Astrocyte of the hippocampus (primary cell): Measurements from ENCODE around the gene PFDN4.

Experiments used
- DNase-seq: peaks from one replicate; pipeline ENCODE4 v3.0.0; 2011; ENCODE audit warnings: low read depth, low spot score

PFDN4 gene

DNA sequence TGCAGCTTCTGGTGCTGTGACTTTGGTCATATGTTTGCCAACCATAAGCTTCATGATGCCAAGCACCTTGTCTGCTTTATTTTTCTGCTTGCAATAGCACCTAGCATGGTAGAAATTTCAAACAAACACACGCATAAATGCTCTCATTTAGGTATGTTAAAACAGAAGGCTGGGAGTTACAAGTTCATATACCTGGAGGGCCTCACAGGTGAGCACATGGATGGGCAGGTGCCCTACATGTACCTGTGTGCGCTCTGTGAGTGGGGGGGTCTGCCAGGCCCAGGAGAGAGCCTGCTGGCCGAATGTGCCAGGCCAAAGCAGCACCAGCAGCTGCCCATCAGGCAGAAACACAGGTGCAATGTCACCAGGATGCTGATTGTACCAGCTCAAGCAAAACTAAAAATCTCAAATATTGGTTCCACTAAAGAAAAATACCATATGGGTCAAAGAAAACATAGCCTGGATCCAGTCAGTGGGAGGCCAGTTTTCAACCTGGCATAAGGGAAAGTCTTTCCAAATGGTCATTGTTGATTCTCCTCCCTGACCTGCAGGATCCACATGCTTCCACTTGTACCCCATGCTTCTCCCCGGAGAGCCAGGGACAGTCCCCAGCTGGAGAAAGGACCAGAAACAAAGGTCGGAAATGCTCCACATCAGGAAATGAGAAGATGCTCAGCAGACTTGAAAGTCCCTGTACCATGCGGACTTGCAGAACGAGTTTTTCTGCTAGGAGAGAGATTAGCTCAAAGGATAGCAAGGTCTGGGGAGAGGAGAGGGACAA lies 7.2 kb upstream of the PFDN4 start:
- DNase-seq, result no peak

DNA sequence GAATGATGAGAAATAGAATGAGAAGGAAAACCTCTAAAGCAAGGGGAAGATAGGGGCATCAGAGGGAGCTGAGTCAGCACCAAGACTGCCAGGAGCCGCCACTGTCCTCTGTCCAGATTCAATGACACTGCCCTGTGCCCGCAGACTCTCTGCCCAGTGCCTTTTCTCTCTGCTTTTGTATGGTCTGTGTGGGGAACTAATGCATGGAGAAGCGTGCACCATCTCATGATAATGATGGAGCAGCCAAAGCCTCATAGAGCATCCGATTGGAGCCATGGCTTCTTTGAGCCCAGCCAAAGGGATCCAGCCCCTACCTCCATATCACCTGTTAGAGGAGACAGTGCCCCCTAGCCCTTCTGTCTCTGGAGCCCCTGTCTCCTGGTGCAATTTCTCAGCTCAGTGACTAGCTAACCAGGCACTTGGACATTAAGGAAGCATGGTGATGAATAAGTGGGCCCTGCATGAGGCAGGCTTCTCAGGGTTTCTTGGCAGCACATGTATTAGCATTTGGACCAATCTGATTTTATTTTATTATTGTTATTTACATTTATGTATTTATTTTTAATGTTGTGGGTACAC lies 6.5 kb upstream of the PFDN4 start:
- DNase-seq, result no peak

GRCh38 chr20:54203281-54203680 lies 4.6 kb upstream of the PFDN4 start:
- no peak for DNase-seq

- DNase-seq, result no peak
Measured at GRCh38 chr20:54204063-54204462, 3.8 kb upstream of the PFDN4 start.

- no peak for DNase-seq
Measured at GRCh38 chr20:54204481-54204880, 3.4 kb upstream of the PFDN4 start.

GRCh38 chr20:54205450-54205849 lies 2.4 kb upstream of the PFDN4 start:
- no peak for DNase-seq

- no peak for DNase-seq
Measured at GRCh38 chr20:54207053-54207742, 689 bp upstream of the PFDN4 start.

DNA sequence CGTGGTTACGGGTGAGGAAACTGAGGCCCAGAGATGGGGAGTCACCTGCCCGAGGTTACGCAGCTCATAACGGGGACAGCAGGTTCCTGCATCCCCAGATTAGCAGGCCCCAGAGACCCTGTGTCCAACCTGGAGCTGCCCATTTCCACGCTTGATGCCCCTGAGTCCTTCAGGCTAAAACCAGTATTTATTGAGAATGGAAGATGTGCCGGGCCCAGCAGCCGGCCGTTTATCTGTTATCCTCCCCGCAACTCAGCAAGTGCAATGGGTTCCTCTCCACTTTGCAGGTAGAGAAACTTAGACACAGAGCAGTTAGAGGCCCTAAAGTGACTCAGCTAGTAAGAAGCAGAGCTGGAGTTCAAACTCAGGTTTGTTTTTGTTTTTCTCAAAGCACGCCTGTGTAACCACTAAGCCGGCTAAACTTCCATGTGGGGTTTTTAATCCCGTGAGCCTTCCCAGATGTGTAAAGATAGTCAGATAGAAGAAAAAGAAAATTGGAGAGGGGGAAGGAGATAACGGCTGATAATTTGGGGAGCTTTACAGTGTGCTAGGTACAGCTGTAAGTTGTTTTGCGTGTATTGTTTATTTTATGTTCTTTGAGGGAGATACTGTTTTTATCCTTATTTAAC lies 775 bp downstream of the PFDN4 start:
- peak; percentile 72 for DNase-seq

GRCh38 chr20:54209216-54209813 lies 1.4 kb downstream of the PFDN4 start:
- no peak for DNase-seq

DNA sequence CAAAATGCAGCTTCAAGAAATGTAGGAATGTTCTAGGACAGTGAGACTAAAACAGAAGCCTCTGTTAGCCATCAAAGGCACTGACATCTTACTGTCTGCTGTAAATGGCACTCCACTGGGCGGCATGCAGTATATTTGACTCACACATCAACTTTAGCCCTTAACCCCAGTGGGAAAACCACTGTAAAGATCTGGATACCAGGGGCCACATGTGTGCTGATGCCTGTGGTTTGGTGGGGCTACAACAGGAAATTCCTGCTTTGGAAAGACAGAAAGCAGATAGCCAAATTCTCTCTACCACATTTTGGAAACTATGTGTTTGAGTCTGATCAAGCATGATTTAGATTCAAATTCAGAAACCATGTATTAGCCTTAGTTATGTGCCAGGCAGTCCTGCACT lies 4.3 kb downstream of the PFDN4 start:
- DNase-seq, result peak; percentile 62

GRCh38 chr20:54212871-54213270 lies 5.0 kb downstream of the PFDN4 start:
- DNase-seq, result no peak

DNA sequence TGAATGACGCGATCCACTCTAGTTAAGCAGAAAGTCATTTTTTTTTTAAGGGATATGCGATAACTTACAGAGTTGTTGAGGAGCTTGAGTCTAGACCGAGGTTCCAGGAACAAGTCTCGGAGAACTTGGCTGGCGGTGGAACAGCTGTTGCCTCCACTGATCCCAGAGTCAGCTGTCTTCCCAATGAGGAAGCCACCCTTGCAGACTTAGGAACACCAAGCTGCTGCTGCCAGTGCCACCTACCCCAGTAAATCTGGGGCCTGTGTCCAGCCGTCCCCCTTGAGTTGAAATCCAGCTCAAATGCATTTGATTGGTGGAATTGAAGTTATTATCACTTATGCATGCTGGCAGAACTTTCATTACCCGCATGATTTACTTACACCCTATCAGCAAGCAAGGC lies 6.7 kb downstream of the PFDN4 start:
- DNase-seq, result no peak

DNA sequence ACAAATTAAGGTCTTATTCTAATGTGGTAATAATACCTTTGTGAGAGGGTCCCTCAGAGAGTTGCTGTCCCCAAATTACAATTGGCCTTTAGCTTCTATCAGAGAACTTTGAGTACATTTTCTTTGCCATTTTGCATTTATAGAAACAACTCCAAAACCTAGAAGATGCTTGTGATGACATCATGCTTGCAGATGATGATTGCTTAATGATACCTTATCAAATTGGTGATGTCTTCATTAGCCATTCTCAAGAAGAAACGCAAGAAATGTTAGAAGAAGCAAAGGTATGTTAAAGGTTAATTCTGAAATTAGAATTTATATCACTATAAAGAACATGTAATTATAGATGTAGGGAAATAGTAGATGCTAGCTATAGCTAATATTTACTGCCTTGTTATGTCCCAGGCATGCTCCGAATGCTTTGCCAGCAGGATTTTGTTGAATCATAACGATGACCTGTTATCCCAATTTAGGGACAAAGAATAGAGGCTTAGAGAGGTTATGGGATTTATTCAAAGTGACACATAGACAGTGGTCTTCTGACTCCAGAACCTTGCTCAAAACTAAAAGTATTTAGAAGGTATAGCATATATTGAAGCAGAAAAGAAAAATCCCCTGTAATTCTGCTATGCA lies 7.4 kb downstream of the PFDN4 start:
- DNase-seq, result no peak

DNA sequence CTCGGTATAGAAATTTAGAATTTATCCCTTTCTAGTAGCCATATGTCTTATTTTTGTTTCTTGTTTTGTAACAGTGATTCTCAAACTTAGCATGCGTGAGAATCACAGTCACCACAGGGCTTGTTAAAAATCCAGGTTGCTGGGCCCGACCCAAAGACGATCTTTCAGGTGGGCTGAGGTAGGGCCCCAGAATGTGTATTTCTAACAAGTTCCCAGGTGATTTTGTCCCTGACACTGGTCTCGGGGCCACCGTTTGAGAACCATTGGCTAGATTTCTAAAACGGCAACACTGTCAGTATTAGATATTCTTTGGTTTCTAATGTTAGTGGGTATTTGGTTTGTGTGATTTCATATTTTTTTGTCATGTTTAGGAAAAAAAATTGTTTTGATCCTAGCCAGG lies 9.9 kb downstream of the PFDN4 start:
- DNase-seq, result no peak

DNA sequence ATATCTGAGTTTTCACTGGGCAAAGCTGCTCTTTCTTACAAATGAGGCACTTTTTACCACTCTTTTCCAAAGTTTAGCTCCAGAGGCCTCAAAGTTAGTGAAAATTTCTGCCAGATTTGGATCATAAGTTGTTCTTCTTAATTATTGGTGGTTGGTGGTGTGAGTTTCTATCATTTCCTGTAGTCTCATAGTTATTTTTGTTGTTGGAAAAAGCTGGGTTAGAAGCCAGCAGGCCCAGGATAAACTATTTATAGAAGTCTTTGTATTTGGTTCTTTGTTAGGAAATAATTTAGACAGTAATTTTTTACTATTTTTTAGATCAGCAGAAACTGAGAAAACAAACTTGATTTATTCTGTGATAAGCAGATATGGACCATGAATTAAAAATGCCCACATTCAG lies 10.6 kb downstream of the PFDN4 start:
- no peak for DNase-seq

DNA sequence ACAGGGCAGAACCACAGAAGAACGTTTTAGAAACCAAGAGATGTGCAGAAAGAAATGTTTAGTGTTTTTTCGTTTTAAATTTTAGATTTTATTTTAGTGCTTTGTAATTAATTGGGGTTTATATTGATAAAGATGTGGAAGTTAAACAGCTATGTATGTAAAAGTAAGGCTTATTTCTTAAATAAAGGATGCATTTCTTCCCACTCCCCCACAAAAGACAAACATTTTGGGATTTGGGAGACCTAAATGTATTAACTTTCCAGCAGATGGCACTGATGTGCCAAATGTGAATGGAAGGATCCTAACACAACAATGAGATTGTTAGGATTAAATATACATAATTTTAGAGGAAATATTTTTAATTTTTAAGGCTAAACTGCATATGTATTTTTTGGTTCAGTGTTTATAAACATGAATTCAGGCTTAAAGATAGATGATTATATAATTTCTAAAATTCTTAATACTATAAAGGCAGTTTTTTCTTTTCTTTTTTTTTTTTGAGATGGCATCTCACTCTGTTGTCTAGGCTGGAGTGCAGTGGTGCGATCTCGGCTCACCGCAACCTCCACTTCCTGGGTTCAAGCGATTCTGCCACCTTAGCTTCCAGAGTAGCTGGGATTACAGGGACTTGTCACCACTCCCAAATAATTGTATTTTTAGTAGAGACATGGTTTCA lies 12.0 kb downstream of the PFDN4 start:
- peak; percentile 65 for DNase-seq

- DNase-seq, result no peak
Measured at GRCh38 chr20:54220722-54221121, 12.8 kb downstream of the PFDN4 start.

DNA sequence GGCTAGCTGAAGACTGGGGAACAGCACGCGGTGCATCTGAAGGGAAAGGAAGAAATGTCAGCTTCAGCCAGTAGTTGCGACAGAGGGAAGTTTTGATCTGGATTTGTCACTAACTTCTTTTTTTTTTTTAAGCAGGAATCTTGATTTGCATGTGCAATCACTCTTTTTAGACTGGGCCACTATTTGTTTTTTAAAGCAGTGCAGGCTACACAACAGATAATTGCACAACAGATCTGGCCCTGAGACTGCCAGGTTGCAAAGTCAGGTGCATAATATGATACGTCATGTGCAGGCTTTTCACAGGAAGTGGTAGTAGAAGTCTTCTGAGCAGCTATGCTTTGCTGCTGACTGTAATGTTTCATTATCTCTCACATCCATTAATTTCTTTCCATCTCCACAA lies 13.5 kb downstream of the PFDN4 start:
- DNase-seq, result no peak

- DNase-seq, result peak; percentile 18
Measured at GRCh38 chr20:54221996-54222890, 14.4 kb downstream of the PFDN4 start.

DNA sequence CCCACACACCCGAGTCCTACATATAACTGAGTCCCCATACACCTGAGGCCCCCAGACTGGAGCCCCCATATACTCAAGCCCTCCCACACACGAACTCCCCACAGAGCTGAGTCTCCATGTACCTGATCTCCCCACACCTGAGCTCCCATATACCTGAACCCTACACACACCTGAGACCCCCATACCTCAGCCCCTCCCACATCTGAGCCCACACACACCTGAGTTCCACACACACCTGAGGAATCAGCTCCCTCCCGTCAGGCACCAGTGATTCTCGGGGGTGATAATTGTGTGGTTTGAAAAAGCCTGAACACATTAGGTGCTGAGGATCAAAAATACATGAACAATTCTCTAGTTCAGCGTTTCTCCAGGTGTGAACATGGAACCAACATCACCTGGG lies 15.4 kb downstream of the PFDN4 start:
- no peak for DNase-seq
